ENCODE measurements around the gene ATG5.
"Not testable (repeated sequence)": the region's sequence is repeated elsewhere in the genome, so short reads cannot be mapped to it uniquely, and the experiment has no call there.

The ATG5 gene

DNA sequence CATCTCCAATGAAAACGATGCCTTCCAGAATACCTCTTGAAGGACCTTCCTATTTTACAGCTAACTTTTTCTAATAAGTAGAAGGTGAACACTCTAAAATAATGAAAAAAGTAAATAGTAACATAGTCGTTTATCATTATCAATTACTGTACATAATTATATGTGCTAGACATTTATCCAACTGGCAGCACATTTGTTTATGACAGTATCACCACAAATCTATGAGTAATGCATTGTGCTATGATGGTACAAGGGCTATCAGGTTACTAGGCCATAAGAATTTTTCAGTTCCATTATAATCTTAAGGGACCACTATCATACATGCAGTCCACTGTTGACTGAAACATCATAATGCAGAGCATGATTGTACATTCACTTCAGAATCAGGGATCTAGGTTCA is 68.4 kb downstream of the ATG5 start:
- no peak for DNase-seq (ENCODE audit: low read depth)

DNA sequence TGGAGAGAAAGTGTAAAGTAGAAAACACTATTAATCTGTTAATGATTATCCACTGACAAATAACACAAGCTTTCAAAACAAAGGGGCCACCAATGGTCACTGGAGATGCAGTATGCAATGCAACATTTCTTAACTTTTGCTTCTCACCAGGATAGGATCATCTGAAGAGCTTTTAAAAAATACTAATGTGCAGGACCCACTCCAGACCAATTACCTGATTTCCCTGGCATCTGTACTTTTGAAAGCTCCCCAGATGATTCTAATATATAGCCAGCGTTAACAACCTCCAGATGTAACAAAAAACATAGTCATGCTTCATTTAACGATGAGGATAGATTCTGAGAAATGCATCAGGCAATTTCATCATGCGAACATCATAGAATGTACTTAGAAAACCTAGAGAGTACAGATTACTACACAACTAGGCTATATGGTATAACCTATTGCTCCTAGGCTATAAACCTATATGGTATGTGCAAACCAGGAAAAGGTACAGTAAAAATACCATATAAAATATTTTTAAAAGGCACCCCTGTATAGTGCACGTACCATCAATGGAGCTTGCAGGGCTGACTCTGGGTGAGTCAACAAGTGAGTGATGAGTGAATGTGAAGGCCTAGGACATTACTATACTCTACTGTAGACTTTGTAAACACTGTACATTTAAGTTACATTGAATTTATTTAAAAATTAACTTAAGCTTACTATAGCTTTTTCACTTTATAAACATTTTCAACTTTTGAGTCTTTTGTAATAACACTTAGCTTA is 69.2 kb downstream of the ATG5 start:
- no peak for DNase-seq (ENCODE audit: low read depth)

DNA sequence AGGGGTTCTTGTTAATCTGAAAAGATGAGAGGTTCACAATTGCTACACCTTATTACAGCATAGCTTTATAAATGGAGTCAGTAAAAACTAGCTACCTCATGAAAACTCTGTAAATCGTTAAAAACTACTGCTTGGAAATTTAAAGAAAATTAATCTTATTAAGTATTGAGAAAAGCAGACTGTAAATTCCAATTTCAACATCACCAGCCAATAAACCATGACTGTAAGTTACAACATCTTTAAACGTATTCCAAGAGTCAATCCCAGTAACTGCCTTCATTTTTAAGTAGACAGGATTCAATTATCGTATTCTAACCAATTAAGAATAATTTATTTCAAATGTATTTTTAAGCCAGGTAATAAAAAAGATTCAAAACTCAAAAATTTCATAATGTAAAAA is 70.3 kb downstream of the ATG5 start:
- DNase-seq (ENCODE audit: low read depth): no peak

DNA sequence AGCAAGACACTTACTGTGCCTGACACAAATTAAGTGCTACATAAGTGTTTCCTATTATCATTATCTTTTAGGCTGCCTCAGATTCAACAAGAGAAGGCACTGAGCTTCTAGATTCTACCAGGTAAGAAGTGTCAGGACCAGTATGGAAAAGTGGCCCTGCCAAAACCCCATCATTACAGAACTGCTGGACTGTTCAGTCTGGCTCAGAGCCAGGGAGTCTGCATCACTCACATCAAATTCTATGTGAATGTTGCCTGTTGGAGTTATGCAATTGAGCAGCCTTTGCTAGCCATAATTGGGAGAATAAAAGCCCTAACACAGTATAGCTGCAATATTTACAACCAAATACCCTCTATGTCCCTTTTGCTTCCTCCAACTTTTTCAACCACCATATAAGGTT is 70.9 kb downstream of the ATG5 start:
- no peak for DNase-seq (ENCODE audit: low read depth)

DNA sequence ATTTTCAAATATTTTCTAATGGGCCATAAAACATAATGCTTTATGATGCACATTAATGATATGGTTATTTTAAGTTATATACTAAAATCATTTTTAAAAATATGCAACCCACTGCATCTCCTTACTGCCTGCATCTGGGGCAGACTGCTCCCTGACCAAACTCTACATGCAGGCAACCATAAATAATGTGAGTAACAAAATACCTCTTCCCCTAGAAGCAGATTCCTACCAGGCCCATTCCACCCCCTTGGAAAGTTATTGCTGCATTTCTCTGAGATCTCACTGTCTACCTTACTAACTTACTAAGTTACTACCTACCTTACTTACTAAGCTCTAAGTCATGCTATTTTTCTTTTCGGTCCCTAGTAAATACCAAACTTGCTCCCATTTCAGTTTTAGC is 71.8 kb downstream of the ATG5 start:
- DNase-seq (ENCODE audit: low read depth): no peak

DNA sequence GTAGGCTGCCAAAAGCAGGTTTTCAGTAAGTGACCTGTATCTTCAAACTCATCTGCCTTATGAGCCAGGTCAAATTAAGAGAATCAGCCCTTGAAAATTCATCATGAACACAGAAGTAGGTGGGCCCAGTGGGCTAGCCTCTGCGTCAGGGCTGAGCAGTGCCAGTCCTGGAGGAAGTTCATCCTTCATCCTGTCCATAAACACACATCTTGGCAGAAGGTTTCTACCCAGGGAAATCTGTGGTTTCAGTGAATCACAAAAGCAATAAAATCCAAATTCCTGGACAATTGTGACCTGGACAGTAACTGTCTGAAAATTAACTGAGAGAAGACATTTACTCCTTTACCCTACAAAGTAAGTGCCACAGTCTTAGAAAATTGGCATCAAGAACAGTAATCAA is 72.4 kb downstream of the ATG5 start:
- DNase-seq (ENCODE audit: low read depth): peak; percentile 87

DNA sequence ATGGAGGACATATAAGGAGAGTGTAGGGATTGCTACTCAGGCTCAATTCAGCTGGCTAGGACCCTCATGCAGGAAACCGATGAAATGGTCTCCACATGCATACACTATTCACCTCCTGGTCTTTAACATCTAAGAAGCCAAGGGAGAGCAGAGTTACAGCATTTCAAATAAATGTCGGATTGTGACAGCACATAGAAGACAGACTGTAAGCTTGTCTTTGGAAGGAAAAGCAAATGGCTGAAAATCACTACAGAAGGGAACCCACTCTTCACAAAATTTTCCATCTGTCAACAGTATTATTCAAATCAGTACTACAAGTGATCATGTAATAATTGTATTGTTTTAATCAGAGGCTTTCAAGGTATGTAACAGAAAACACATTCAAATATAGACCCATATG is 72.9 kb downstream of the ATG5 start:
- DNase-seq (ENCODE audit: low read depth): no peak

DNA sequence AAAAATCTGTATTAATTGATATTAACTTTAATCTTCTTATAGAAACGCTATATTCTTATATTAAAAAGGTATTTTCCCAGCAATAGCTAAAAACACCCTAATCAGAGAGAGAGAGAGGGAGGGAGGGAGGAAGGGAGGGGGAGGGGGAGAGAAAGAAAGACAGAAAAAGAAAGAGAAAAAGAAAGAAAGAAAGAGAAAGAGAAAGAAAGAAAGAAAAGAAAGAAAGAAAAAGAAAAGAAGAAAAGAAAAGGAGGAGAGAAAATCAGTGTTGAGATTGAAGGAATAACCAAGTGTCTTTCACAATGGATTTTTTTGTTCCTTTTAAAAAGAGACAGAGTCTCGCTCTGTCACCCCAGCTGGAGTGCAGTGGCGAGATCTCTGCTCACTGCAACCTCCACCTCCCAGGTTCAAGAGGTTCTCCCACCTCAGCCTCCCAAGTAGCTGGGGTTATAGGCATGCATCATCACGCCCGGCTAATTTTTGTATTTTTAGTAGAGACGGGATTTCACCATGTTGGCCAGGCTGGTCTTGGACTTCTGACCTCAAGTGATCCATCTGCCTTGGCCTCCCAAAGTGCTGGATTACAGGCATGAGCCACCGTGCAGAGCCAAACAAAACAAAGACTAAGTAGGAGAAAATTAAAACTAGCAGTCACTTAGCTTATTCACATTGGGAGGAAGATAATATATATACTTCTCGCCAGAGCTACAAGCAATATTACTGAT is 73.9 kb downstream of the ATG5 start:
- DNase-seq (ENCODE audit: low read depth): not testable (repeated sequence)

DNA sequence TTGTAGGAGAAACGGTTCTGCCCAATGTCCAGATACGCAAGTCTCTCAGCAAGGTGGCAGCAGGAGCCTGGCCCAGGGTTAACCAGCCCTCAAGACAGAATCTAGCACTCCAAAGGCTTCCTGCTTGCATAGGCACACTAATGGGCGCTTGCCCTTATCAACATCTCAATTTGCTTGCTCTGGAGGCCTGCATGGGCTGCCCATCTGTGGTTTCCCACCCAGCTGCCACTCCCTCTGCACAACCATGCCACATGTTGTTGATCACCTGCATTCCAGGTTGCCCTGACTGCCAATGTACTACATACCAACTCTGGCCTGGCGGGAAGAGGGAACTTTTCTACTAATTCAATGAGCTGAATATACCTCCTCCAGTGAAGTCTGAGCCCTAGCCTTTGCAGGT is 74.6 kb downstream of the ATG5 start:
- DNase-seq (ENCODE audit: low read depth): no peak

DNA sequence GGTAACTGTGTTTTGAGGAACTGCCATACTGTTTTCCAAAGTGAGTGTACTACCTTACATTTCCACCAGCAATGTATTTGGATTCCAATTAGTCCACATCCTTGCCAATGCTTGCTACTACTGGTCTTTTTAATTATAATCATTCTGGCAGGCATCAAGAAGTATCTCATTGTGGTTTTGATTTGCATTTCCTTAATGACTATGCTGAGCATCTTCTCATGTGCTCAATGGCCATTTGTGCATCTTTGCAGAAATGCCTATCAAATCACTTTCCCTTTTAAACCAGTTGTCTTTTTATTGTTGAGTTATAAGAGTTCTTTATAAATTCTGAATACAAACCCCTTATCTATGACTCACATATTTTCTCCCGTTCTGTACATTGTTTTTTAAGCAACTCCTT is 75.9 kb downstream of the ATG5 start:
- no peak for DNase-seq (ENCODE audit: low read depth)

DNA sequence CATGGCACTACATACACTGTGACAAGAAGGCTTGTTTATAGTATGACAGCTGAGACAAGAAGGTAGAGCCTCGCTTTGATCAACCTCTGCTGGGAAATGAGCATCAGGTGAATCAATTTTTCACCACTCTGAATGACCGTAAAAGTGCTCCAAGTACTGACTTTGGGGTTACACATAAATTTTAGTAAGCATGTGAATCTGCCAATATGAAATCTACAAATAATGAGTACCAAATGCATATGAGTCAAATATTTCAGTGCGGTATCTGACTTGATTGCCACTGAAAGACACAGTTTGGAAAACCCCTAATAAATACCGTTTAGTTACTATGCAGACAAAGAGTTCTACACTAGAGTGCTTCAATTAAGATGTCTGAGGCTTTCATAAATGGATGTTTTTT is 77.8 kb downstream of the ATG5 start:
- DNase-seq (ENCODE audit: low read depth): no peak

DNA sequence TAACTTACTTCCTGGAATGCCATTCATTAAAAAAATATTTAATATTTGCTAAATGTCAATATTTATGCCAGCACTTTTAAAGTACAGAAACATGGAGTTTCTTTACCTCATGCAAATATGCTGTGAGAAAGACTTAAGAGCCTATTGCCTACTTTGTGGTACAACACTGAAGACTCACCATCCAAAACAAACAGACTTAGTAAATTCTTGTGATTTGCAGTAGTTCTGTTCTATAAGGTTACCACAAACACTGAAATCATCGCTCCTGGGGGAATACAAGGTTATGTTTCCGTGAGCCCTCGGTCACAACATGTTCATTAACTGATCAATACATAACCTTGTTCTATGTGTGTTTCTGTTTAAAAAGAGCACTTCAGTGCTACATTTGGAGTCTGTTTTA is 78.3 kb downstream of the ATG5 start:
- no peak for DNase-seq (ENCODE audit: low read depth)

DNA sequence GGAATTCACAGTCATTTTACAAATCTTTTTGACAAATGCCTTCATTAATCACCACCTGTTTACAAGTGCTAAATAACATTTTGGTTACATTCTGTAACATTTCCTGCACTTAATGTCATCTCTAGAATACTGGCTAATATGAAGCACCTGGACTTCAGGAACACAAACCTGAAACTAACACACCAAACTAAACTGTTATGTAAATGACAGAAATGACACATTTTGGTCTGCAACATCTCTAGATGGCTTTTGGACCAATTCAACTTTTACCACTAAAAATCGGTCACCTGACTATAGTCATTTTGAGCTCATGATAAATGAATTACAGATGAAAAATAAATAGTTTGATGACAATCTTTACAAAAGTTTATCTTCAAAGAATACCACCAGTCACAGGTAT is 80.6 kb downstream of the ATG5 start:
- no peak for DNase-seq (ENCODE audit: low read depth)

DNA sequence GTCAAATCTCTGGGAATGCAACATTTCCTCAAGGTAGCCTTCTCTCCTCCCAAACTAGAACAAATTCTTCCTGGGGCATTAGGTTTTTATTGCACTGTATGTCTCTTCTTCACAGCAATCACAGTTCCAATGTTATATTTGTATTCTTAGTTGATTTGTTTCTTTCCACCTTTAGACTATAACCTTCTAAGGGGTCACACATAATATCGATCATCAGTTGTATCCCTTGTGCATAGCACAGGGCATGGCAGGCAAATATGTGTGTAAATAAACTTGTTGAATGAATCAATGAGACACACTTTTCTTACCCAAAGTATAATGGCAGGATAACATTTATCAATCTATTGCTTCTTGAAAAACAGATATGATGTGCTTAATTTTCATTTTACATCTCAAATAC is 81.0 kb downstream of the ATG5 start:
- no peak for DNase-seq (ENCODE audit: low read depth)

DNA sequence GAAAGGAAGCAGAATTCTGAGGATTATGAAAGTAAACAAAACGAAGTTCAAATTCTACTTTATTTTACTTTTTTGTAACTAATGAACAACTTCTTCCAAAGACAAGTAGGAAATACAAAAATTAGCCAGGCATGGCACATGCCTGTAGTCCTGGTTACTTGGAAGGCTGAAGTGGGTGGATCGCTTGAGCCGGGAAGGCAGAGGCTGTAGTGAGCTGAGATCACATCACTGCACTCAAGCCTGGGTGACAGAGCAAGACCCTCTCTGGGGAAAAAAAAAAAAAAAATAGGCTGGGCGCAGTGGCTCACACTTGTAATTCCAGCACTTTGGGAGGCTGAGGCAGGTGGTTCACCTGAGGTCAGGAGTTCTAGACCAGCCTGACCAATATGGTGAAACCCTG is 82.3 kb downstream of the ATG5 start:
- no peak for DNase-seq (ENCODE audit: low read depth)

DNA sequence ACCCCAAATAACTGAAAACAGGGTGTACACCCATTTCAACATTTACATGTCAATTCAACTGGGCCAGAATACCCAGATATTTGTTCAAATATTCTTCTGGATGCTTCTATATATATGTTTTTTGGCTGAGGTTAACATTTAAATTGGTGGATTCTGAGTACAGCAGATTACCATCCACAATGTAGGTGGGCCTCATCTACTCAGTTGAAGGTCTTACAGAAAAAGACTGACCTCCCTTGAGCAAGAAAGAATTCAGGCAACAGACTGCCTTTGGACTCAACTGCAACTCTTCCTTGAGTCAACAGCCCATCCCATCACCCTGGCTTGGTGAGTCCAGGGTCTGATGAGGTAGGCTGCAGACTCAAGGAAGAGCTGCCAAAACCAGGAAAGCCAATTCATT is 84.1 kb downstream of the ATG5 start:
- no peak for DNase-seq (ENCODE audit: low read depth)

DNA sequence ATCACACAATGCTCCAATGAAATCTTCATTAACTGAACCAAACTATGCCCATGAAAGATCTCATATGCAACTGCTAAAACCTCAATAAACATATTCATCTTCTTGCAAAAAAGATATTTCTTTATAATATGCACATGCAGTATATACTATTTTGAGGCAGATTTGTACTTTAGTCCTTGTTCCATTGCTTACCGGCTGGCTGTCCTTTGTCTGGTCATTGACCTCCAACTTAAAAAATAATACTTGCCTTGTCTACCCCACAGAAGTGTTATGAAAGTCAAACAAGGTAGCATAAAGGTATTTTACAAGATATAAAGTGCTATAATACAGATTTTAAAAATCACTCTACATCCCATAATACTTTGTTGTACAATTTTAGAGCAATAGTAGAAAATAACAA is 88.3 kb downstream of the ATG5 start:
- DNase-seq (ENCODE audit: low read depth): no peak

DNA sequence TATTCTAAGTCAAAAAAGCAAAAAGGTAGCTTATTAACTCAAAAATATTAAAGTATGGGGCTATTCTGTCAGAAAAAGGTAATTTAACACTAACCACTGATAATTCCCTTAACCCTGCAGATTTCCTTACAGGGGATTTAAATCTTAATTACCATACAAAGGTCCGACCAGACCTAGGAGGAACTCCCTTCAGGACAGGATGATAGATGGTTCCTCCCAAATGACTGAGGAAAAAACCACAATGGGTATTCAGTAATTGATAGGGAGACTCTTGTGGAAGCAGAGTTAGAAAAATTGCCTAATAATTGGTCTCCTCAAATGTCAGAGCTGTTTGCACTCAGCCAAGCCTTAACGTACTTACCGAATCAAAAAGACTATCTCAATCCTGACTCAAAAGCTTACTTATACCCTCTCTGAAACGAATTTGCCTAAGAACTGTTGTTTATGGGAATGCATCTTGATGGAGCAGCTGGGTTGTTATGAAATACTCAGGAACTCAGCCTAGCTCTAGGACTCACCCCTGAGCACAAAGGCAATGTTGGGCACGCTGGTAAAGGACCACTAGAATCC is 95.6 kb downstream of the ATG5 start:
- not testable (repeated sequence) for DNase-seq (ENCODE audit: low read depth)

DNA sequence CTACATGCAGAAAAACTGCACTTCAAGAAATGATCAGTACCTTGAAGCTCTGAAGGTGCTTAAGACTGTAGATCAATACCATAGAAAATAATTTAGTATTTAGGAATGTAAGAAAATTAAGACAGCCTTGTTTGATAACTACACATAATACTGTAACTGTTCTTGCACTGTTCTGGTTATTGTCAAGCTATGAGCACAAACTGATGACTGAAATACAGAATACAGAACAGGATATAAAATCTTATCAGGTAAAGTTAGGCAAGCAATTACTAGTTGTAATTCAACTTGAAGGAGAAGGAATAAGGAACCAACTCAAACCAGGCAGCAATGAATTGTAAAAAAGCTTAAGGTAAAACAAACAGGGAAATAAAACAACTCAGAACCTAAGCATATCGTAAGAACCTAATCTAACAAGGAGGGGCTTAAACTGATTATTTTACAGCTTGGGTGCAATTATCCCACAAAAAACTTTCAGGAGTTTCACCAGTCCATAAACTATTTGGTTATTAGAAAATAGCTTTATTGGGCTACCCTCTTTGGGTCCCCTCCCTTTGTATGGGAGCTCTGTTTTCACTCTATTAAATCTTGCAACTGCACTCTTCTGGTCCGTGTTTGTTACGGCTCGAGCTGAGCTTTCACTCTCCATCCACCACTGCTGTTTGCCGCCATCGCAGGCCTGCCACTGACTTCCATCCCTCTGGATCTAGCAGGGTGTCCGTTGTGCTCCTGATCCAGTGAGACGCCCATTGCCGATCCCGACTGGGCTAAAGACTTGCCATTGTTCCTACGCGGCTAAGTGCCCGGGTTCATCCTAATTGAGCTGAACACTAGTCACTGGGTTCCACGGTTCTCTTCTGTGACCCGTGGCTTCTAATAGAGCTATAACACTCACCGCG is 97.7 kb downstream of the ATG5 start:
- DNase-seq (ENCODE audit: low read depth): no peak

DNA sequence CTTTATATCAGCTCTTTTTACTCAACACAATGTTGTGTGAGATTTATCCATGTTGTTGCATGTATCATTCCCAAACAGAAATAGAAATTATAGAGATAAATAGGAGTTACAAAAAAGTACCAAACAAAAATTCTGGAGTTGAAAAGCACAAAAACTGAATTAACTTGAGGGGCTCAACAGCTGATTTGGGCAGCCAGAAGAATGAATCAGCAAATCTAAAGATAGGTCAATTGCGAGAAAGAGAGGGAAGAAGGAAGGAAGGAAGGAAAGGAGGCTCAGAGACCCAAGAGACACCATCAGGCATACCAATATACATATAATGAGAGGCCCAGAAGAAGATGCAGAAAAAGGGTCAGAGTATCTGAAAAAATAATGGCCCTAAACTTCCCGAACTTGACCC is 98.9 kb downstream of the ATG5 start:
- DNase-seq (ENCODE audit: low read depth): no peak

DNA sequence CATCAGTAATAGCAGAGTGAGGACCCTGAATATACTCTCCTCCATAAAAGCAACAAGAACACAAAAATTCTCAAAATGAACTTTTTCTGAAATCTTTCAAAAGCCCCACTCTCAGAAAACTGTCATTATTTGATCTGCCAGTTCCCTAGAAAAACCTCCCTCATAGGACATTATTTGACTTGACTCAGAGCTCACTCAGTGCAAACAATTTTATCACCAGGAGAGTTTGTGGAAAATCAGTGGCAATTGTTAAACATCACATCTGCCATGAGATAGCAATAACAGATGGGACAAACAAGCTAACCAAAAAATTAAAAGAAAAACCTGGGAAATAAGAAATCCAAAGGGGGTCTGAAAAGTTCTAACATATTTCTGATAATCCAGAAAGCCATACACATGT is 100.0 kb downstream of the ATG5 start:
- no peak for DNase-seq (ENCODE audit: low read depth)

DNA sequence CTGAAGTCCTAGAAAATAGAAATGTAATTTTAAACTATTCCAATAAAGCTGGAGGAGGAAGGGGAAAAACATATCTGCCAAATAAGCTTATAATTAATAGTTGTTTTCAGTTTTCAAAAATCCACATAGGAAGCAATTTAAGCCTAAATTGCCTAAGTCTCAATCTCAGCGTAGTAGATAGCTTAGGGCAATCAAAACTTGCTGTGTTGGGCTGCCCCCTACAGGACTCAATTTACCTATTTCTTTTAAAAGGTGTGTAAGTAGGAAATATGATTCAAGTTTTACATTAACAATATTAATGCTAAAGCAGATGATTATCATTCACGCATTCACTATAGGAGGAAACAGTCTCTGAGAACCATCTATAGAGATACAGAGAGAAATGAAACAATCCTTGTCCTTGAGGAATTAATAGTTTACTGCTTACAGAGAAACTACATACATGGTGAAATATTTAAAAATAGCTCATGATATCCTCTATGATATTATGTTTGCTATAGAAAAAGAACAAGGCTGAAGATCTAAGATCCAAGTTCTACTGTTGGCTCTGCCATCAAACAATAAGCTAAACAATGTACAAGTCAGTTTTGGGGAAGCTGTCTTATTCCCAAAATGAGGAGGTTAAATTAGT is 102.1 kb downstream of the ATG5 start:
- no peak for DNase-seq (ENCODE audit: low read depth)
